Measurements from ENCODE around the gene DHRS12.

DHRS12 gene

DNA sequence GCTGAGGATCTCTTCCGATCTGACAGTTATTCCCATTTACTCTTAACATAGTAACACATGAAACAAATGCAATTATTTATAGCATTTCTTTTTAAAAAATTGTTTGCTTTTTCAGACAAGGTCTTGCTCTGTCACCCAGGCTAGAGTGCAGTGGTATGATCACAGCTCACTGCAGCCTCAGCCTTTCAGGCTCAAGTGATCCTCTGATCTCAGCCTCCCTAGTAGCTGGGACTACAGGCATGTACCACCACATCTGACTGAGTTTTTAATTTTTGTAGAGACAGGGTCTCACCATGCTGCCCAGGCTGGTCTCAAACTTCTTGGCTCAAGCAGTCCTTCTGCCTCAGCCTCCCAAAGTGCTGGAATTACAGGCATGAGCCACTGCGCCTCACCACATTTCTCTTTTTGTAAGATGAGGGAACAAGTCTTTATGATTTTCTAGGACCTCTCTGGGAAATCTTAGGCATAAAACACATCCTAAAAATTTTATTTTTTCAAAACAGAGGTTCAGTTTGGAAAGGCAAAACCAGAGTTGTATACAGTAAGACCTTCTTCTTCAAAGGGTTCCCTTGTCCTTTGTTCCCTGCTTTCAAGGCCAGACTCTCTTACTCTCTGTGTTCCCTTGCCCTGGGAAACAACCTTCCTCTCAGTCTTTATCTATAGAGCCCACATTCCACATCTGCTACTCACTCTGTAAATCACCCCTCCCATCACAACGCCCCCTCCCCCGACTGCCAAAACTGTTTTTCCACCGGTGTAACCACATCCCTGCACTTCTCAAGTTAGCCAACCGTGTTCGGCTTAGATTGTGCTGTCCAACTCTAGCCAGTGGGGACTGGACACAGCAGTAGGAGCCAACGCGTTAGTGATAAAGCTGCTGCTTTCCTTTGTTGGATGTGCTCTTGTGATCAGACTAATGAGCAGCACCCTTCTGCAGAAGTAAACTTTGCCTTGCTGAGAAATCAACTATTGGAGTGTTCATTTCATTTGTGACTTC is 56.2 kb downstream of the DHRS12 start:
- DNase-seq: no peak

DNA sequence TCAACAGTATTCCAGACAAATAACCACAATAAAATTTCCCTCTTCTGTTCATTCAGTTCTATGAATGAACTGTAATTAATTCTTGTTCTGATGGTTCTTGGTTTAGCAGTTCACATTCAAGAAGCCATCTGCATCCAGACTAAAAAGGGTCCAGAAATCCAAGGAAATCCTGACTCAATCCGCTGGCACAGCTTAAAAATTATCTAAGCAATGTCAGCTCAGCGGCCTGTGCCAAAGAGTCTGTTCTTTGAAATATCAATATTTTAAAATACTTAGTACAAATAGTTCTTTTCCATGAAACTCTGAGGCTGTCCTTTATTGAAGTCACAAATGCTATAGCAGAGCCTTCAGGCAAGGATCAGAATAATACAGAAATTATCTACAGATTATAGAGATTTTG is 57.2 kb downstream of the DHRS12 start:
- no peak for DNase-seq

DNA sequence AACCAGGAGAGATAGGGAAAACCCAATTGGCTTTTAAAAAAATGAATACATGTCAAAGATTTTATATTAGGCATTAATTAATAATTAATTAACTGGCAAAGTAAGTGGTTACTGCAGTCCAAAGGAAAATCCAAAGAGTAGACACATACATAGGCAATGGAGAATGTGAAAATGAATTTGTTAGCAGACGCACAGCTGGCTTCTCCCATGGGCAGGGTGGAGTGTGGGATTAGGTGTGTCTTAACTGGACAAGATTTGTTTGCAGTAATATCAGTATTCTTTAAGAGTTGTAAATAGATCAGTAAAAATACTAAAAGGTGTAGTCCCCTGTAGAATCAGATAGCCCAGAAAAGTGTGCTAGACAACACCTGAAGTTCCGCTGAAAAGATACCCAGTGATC is 58.7 kb downstream of the DHRS12 start:
- DNase-seq: no peak

DNA sequence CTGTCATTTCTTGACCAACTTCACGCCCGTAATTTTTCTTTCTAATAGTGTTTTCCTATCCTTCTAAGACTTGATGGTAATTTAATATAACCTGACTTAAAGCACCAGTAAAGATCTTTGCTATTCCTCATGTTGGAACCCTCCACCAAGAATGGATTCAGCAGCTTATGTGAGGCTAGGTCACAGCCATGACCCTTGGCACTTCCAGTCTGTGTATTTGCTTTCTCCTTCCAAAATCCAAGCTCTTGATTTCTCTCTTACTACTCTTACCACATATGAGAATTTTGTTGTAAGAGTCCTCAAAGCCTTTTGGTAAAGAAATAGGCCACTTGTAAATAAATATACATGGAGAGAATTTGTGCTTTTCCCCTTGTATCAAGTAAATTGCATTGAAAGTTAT is 61.4 kb downstream of the DHRS12 start:
- DNase-seq: no peak

DNA sequence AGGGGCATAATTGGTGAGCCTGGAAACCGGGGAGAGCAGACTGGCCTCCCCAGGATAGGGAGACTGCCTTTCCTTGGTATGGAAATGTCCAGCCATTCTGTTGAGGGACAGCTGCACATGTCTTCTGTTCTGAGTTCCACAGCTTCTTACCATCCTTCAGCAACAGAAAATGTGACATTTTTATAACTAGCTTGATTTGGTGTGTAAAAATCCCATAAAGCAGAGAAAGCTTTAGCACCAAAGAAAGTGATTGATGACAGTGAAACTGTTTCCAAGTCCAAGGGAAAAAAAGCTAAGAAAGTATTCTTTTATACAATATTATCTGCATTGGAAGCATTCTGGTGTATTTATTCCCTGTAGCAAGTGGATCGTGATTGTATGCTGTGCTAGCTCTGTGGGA is 61.9 kb downstream of the DHRS12 start:
- no peak for DNase-seq

DNA sequence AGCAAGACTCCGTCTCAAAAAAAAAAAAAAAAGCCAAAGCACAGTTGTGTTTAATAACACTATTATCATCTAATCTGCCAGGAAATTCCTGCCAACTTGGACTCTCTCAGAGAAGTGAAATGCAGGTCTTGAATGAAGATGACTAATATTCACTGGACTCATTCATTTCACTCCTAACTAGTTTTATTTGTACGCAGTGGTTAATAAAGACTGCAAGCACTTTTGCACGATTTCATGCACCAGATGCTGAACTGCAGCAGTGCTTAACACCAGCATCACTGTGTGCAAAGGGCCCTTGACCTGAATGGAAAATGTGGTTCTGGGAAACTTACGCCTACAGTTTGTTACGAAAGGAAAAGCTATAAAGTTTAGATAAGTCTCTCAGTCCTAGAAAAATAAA is 63.3 kb downstream of the DHRS12 start:
- DNase-seq: no peak

DNA sequence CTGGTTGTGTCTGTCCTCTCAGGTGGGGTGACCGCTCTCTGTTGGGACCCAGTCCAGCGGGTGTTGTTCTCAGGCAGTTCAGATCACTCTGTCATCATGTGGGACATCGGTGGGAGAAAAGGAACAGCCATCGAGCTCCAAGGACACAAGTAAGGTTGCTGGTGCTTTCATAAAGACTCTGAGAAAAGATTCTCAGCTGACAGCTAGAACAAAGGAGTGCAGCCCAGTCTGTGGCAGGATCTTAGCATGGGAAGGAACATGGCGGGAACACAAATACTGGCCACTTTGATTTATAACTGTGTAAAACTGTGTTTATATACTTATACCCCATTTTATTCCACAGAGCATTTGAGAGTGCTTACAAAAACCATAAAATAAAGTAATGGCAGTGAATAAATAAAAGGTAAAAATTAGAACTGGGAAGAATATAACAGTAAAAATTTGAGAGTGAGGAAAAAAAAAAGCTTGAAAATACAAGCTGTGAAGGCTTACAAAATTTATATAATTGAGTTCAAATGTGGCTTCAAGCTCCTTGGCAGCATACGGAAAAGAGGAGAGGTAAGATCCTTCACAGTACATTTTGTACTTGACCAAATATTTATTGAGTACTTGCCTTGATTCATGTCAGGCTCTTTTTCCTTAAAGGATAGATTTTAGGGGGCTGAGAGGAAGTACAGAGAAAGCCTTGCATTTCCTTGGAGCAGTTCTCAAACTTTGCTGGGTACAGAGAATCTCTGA is 64.8 kb downstream of the DHRS12 start:
- no peak for DNase-seq

DNA sequence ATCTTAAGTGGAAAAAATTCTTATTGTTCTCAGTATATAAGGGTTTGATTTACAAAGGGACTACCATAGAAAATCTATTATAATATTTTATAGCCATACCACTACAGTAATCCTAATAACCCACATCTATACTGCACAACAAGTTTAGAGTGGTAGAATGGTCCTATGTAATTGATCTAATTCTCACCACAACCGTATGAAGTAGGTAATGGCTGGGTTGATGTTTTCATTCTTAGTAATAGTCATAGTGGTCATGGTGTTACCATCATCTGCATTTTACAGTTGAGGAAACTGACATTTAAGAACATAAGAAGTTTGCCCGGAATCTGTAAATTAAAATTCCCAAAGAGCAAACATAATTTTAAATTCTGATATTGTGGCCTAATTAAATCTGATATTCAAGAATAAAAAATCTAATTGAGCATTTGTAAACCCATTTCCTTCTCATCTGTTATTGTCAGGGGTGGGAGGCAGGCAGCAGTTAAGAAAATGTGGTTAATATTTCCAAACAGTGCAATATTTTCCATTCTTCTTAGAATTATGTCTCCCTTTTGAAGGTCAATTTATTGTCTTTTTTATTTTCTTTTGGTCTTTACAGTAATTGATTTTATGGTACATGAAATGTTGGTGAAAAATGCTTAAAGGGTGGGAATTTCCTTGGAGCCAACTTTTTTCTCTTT is 65.6 kb downstream of the DHRS12 start:
- DNase-seq: no peak

DNA sequence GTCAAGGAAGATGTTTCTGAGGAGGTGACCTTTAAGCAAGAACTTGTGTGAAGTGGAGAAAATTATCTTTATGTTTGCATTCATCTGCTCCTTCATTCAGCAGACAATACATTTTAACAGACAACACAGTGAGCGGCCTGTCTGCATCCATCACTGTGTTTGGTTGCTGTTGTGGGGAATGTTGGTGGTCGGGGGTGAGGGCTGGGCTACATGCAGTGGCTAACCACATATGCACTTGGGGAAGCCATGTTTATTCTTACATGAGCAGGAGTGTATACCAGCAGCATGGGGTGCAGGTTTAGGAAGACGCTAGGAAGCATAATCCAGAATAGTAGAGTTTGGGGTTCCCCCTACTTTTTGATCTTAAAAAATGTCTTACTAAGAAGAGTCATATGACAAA is 66.4 kb downstream of the DHRS12 start:
- no peak for DNase-seq

DNA sequence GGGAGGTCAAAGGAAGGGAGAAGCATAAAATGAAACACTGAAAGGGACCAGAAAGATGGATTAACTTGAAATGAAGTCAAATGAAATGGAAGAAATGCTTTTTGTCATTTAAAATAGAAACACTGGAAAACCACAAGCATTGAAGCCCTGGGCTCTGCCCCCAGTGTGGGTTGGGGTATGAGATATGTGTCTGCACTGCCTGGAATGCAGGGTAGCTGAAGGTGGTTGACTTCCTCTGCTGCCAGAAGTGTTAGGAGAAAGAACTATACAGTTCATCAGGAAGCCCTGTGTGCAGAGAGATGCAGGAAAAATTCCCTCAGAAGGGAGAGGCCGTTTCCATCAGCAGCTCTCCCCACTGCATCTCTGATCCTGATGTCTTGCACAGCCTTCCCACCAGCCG is 69.2 kb downstream of the DHRS12 start:
- no peak for DNase-seq

DNA sequence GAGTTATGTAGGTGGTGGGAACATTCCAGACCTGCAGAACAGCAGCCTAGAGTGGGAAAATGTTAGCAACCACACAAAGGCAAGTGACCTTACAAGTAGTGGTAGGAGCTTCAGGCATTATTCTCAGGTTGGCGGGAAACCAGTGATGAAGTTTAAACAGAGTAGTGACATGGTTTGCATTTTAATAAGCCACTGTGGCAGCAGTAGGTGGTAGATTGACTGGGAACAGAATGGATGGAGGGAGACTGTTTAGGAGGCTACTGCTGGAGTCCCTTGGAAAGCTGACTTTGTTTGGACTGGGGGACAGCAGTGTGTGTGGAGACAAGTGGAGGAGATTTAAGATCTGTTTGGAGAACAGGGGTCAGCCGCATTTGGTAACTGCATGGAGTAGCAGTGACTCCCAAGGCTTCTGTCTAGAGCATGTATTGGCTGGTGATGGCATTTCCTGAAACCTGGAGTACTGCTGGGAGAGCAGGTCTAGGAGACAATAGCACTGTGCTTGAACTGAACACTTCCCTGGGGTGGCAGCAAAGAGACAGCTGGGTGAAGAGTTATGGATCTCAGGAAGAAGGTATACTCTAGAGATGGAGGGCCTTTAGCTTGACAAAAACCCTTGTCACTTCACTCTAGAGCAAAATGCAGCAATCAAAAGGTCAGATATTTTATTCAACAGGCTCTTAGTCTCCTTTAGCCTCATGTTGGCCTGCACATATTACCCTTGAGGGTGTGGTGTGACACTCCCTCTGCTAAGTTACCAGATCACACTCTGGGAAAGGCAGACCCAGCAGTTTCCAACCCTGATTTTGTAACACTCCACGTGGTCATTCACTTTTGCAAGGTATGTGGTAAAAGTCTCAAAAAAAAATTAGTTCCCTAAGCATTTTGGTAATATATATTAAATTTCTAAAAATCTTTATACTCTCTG is 70.3 kb downstream of the DHRS12 start:
- no peak for DNase-seq

DNA sequence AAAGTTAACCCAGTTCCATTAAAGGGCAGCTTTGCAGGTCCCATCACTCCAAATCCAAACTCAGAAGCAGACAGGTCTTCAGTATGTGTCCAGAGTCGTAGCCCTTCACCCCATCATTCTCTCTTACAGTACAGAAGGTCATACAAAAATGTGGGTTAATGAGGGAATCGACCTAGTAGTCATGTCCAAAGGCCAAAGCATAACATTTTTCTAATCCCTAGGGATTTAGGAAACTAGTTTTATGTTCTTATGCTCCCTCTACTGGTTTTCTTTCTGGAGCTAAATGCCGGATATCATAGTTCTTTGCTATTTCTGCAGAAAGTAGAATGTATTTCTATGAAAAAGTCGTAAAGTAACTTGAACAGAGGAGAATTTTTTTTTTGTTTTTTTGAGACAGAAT is 72.2 kb downstream of the DHRS12 start:
- no peak for DNase-seq

DNA sequence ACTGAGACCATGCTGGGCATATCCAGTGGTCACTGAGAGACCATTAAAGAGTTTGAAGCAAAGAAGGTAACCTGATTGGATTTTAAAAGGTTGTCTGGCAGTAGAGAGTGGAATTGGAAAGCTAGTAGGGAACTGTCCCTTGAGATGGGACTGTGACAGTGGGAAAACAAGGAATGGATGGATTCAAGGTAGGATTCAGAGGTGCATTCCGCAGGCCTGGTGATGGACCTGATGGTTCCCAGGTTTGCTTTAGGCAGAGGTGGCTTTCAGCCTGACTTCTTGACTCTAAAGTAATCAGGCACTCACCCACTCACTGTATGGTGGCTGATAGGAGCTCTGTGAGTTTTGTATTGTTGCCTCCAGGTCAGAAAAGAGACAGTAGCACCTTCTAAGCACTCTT is 73.0 kb downstream of the DHRS12 start:
- no peak for DNase-seq

DNA sequence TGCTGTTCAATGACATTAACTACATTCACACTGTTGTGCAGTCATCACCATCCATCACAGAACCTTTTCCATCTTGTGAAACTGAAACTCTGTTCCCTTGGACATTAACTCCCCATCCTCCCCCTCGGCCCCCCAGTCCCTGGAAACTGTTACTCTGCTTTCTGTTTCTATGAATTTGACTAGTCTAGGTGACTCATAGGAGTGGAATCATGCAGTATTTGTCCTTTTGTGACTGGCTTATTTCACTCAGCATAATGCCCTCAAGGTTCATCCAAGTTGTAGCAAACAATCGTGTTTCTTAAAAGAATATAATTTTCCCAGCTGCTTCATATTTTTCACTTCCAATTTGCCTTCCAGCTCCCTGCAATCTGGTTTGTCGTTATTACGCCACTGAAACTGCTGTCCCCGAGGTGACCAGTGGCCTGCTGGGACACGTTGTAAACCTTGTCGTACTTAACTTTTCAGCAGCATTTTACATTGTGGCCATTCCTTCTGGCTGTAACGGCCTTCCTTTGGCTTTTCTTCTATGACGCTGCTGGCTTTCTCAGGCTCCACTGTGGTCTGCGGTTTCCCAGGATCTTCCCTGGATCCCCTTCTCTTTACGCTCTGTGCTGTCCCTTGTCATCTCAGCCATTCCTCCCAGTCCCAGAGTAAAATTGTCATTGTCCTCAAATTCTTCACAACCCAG is 74.0 kb downstream of the DHRS12 start:
- DNase-seq: peak; percentile 30

DNA sequence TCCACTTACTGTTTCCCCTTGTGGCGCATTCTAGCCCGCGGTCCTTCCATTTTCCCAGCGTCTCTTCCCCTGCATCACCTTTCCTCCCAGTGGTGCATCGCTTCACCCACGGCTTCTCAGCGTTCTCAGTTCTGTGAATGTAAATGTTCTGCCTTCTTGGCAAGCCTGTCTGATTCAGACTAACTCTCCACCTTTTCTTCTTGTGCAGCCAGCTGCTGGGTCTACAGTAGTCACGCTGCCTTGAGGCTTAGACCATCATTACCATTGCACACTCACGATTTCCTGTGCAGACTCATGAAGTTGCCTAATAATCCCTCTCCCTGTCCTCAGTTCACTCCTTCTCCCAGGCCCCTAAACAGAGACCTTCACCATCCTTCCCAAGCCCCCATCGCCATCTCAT is 75.0 kb downstream of the DHRS12 start:
- no peak for DNase-seq

DNA sequence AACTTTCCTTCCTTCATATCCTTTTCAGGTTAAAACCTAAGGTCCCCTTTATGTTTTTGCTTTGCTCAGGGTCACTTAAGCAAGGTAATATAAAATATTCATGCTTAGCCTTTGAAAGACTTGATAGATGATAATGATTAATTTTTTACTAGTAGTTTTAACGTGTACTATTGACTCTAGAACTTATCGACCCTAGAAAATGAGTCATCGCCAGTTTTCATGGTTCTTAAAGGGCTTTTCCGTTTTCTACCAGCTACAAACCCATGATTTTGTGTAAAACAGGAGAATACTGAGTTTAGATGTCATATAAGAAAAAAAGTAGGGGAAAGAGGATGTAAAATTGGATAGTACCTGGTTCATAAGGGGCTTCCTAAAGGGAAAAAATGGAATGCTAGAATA is 75.7 kb downstream of the DHRS12 start:
- no peak for DNase-seq

DNA sequence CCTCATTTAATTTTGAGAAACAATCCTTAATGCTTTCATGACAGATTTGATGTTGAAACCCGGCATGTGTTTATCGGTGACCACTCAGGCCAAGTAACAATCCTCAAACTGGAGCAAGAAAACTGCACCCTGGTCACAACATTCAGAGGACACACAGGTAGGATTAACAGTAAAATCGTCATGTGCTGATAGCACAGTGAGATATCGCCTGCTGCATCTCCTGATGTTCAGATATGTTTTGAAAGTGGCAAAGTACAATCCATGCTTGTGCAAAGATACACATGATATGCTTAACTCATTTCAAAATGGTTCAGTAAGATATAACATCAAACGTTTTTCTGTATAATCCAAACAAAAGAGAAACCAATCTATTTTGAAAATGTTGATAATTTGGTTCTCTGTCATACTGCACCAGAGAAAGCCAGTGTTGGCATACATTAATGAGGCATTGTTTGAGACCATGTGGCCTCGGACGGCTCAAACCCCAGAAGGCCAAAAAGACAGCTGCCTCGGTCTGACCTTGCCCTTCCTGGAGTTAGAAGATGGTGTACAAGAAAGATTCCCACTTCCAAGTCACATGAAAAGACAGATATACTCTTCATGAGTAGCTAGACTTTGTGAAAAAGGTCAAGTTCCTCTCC is 76.2 kb downstream of the DHRS12 start:
- DNase-seq: no peak

DNA sequence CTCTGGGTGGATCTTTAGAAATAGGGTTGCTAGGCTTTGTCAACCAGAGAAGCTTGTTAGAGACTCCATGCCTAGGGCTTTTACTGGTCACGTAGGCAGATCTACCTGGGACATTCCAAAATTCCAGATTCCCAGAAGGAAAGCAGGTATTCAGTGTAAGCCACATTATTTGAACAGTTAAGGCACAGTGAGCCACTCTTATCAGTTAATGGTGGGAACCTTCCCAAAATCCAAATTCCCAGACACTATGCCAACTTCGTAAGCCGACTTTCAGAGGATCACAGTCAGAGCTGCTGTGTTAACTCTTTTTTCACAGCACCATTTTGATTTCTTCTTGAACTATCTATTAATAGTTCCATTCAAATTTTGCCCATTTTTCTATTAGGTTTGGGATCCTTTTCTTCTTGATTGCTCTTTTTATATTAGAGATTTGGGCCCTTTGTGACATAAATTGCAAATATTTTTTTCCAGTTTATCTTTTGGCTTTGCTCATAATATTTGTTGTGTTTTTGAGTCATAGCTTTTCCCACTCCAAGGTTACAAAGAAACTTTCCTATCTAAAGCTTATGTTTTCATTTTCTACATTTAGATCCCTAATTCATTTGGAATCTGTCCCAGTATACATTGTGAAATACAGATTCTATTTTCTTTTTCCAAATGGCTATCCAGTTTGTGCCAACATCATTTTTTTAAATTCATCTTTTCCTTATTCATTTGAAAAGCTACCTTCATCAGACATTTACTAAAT is 77.3 kb downstream of the DHRS12 start:
- DNase-seq: no peak

DNA sequence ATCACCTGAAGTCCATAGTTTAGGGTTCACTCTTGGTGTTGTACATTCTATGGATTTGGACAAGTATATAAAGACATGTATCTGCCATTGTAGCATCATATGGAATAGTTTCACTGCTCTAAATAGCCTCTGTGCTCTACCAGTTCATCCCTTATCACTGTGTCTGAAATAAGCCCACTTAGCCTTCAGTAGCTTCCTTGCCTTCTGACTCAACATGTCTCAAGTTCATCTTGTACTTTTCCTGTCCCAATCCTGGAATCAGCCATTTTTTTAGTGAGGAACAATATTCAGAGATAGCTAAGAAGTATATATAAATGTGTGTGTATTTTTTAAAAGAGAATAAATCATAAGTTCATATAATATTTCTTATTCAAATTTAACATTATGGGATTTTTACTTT is 79.2 kb downstream of the DHRS12 start:
- no peak for DNase-seq

DNA sequence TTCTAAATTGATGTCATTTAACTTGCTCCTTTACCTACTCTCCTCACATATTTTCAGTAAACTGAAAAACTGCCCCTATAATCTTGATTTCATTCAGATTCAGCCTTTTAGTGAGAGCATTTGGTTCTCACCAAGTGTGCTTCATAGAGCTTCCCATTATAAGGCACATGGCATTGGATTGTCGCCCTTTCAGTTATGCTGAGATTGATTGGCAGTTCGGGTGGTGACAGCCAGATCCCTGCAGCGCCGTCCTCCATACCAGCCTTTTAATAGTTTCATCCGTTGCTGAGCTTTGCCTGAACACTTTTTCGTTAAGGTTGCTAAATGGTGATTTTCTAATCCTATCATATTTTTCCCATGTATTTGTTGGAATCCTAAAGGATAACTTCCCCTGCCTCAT is 80.4 kb downstream of the DHRS12 start:
- no peak for DNase-seq

DNA sequence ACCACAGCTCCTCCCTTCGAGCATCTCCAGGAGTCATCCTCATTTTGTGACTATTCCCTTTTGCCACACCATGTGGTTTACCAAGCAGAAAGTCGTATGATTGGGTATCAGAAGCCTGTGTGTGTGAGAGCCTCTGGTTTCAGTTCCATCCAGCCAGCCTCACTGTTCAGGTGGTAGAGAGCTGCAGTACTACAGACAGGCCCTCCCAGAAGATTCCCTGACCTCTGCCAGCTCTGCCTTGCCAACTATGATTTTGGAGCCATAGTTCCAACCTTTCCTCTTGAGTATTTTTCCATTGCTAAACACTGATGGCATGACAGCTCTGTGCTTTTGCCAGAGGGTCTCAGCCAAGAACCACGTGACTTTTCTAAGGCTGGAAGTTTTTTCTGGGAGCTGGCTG is 82.5 kb downstream of the DHRS12 start:
- DNase-seq: no peak
